ENCODE measurements around the gene AFDN.

The AFDN gene

GRCh38 chr6:167846997-167847606, 20.4 kb downstream of the AFDN start:
- Histone ChIP-seq H3K4me3 (ENCODE audit: low read depth, low read length) (no peak overlapping the region), H3K9ac (ENCODE audit: low read length) (no peak overlapping the region), H3K4me1 (ENCODE audit: control insufficient read depth, insufficient read depth, low read length) (peaks cover 65% of the 10 kb centered on the region), H3K36me3 (ENCODE audit: control insufficient read depth, insufficient read depth, low read length) (no peaks in the 10 kb centered on the region), H3K27ac (ENCODE audit: low read depth, low read length) (peak overlapping the region; percentile 58; the same call in 1 of the 2 replicates), H3K27me3 (ENCODE audit: control insufficient read depth, insufficient read depth, low read length) (no peaks in the 10 kb centered on the region), H3K9me3 (ENCODE audit: control insufficient read depth, insufficient read depth, low read depth, low read length) (no peaks in the 10 kb centered on the region)

DNA sequence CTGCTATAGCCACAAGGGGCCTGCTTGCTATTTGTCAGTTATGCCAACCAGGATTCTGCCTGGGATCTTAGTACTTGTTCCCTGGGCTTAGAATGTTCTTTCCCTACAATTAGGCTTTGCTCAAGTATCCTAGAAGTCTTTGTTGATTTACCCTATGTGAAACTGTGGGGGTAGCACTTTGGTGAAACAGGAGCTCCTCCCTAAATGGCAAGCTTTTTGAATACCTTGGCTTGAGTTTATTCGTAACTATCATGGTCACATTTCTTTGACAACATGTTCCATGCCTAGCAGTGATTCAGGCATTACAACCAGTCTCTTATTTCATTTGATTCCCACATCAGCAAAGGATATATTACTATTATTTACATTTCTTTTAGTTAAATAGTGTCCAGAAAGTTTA, 21.2 kb downstream of the AFDN start:
- no peak overlapping the region for H3K9ac ChIP-seq (ENCODE audit: low read length)
- no peaks in the 10 kb centered on the region for H3K36me3 ChIP-seq (ENCODE audit: control insufficient read depth, insufficient read depth, low read length)
- peak overlapping the region; percentile 58; the same call in 1 of the 2 replicates for H3K27ac ChIP-seq (ENCODE audit: low read depth, low read length)
- H3K4me1 ChIP-seq (ENCODE audit: control insufficient read depth, insufficient read depth, low read length) = peaks cover 57% of the 10 kb centered on the region
- H3K9me3 ChIP-seq (ENCODE audit: control insufficient read depth, insufficient read depth, low read depth, low read length) = no peaks in the 10 kb centered on the region
- H3K27me3 ChIP-seq (ENCODE audit: control insufficient read depth, insufficient read depth, low read length) = no peaks in the 10 kb centered on the region
- no peak overlapping the region for H3K4me3 ChIP-seq (ENCODE audit: low read depth, low read length)

DNA sequence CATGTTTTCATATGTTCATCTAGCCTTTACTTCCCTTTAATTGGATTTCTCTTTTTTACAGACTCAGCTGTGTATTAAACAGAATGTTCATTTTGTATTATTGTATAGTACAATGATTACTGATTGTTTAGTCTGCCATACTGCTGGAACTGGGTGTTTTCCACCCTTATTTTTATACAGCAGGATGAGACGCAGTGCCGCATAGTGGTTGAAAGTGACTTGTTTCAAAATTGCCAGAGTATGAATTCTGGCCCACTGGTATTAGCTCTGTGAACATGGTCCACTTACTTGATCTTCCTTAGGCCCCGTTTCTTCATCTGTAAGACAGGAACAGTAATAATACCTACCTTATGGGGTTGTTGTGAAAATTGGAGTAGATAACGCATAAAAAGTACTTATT, 22.1 kb downstream of the AFDN start:
- peaks cover 51% of the 10 kb centered on the region for H3K4me1 ChIP-seq (ENCODE audit: control insufficient read depth, insufficient read depth, low read length)
- no peak overlapping the region for H3K4me3 ChIP-seq (ENCODE audit: low read depth, low read length)
- H3K9me3 ChIP-seq (ENCODE audit: control insufficient read depth, insufficient read depth, low read depth, low read length) = no peaks in the 10 kb centered on the region
- no peak overlapping the region for H3K9ac ChIP-seq (ENCODE audit: low read length)
- H3K27me3 ChIP-seq (ENCODE audit: control insufficient read depth, insufficient read depth, low read length) = no peaks in the 10 kb centered on the region
- no peaks in the 10 kb centered on the region for H3K36me3 ChIP-seq (ENCODE audit: control insufficient read depth, insufficient read depth, low read length)
- peak overlapping the region; percentile 93; the same call in 1 of the 2 replicates for H3K27ac ChIP-seq (ENCODE audit: low read depth, low read length)

DNA sequence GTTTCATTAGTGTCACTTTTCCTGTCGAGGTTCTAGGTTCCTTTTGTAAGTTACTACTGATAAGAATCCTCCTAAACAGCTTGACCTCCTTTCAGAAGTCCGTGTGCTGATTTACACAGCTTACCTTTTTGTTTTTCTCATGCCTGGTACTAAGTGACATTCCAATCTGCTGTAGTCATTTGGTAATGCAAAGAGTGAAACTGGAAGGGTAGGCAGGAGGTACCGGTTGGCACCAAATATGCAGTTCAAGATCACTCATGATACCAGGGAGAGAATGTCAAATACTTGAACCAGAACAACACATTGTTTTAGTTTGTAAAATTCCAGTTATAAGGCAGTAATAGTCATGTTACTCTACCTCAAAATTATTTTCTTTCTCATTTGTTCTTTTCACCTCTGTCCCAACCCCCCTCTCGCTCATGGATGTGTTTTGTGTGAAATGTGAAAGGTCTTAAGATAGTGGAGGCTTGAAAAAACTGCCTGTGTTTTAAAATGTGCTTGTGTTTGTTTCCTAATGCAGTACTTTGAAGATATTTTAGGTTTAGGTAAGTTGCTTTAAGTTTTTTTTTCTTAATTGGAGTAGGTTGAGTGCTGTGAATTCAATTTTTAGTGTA, 23.2 kb downstream of the AFDN start:
- H3K9me3 ChIP-seq (ENCODE audit: control insufficient read depth, insufficient read depth, low read depth, low read length) = no peaks in the 10 kb centered on the region
- peak overlapping the region; percentile 40 for H3K9ac ChIP-seq (ENCODE audit: low read length)
- H3K27me3 ChIP-seq (ENCODE audit: control insufficient read depth, insufficient read depth, low read length) = no peaks in the 10 kb centered on the region
- H3K4me1 ChIP-seq (ENCODE audit: control insufficient read depth, insufficient read depth, low read length) = peaks cover 51% of the 10 kb centered on the region
- H3K27ac ChIP-seq (ENCODE audit: low read depth, low read length) = peak overlapping the region; percentile 93
- H3K36me3 ChIP-seq (ENCODE audit: control insufficient read depth, insufficient read depth, low read length) = no peaks in the 10 kb centered on the region
- H3K4me3 ChIP-seq (ENCODE audit: low read depth, low read length) = peak overlapping the region; percentile 7; the same call in 1 of the 2 replicates

DNA sequence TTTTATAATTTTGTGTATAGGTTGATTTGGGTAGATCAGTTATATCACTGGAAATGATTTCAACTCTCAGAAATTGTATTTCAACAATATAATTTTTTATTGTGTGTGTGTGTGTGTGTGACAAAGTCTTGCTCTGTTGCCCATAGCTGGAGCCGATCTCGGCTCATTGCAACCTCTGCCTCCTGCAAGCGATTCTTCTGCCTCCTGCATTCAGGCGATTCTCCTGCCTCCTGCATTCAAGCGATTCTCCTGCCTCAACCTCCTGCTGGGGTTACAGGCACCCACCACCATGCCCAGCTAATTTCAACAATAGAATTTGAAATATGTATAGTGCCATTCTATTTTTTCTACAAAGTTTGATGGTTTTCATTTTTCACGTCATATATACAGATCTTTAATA, 24.1 kb downstream of the AFDN start:
- H3K27ac ChIP-seq (ENCODE audit: low read depth, low read length) = peak overlapping the region; percentile 93
- no peak overlapping the region for H3K4me3 ChIP-seq (ENCODE audit: low read depth, low read length)
- no peaks in the 10 kb centered on the region for H3K36me3 ChIP-seq (ENCODE audit: control insufficient read depth, insufficient read depth, low read length)
- no peaks in the 10 kb centered on the region for H3K27me3 ChIP-seq (ENCODE audit: control insufficient read depth, insufficient read depth, low read length)
- H3K9me3 ChIP-seq (ENCODE audit: control insufficient read depth, insufficient read depth, low read depth, low read length) = no peaks in the 10 kb centered on the region
- H3K4me1 ChIP-seq (ENCODE audit: control insufficient read depth, insufficient read depth, low read length) = peaks cover 56% of the 10 kb centered on the region
- no peak overlapping the region for H3K9ac ChIP-seq (ENCODE audit: low read length)

GRCh38 chr6:167851370-167851952, 24.8 kb downstream of the AFDN start:
- no peak overlapping the region for H3K9ac ChIP-seq (ENCODE audit: low read length)
- peak overlapping the region; percentile 28; the same call in 1 of the 2 replicates for H3K27ac ChIP-seq (ENCODE audit: low read depth, low read length)

GRCh38 chr6:167855825-167856425, 29.2 kb downstream of the AFDN start:
- Histone ChIP-seq H3K36me3 (ENCODE audit: control insufficient read depth, insufficient read depth, low read length) (no peaks in the 10 kb centered on the region), H3K27ac (ENCODE audit: low read depth, low read length) (0 out of 2 replicates have a peak overlapping the region, but pooled peaks have one; percentile 39), H3K9ac (ENCODE audit: low read length) (no peak overlapping the region), H3K4me1 (ENCODE audit: control insufficient read depth, insufficient read depth, low read length) (peaks cover 56% of the 10 kb centered on the region), H3K4me3 (ENCODE audit: low read depth, low read length) (no peak overlapping the region), H3K9me3 (ENCODE audit: control insufficient read depth, insufficient read depth, low read depth, low read length) (no peaks in the 10 kb centered on the region), H3K27me3 (ENCODE audit: control insufficient read depth, insufficient read depth, low read length) (no peaks in the 10 kb centered on the region)

More at GRCh38 chr6:167851370-167851952, 24.8 kb downstream of the AFDN start:
- no peaks in the 10 kb centered on the region for H3K9me3 ChIP-seq (ENCODE audit: control insufficient read depth, insufficient read depth, low read depth, low read length)
- H3K4me1 ChIP-seq (ENCODE audit: control insufficient read depth, insufficient read depth, low read length) = peaks cover 57% of the 10 kb centered on the region
- no peaks in the 10 kb centered on the region for H3K27me3 ChIP-seq (ENCODE audit: control insufficient read depth, insufficient read depth, low read length)
- no peak overlapping the region for H3K4me3 ChIP-seq (ENCODE audit: low read depth, low read length)
- H3K36me3 ChIP-seq (ENCODE audit: control insufficient read depth, insufficient read depth, low read length) = no peaks in the 10 kb centered on the region

- no peaks in the 10 kb centered on the region for H3K9me3 ChIP-seq (ENCODE audit: control insufficient read depth, insufficient read depth, low read depth, low read length)
- peaks cover 56% of the 10 kb centered on the region for H3K4me1 ChIP-seq (ENCODE audit: control insufficient read depth, insufficient read depth, low read length)
- H3K4me3 ChIP-seq (ENCODE audit: low read depth, low read length) = no peak overlapping the region
- H3K36me3 ChIP-seq (ENCODE audit: control insufficient read depth, insufficient read depth, low read length) = no peaks in the 10 kb centered on the region
- H3K27me3 ChIP-seq (ENCODE audit: control insufficient read depth, insufficient read depth, low read length) = no peaks in the 10 kb centered on the region
- H3K27ac ChIP-seq (ENCODE audit: low read depth, low read length) = no peak overlapping the region
- no peak overlapping the region for H3K9ac ChIP-seq (ENCODE audit: low read length)
Measured at GRCh38 chr6:167856474-167856873, 29.8 kb downstream of the AFDN start.

DNA sequence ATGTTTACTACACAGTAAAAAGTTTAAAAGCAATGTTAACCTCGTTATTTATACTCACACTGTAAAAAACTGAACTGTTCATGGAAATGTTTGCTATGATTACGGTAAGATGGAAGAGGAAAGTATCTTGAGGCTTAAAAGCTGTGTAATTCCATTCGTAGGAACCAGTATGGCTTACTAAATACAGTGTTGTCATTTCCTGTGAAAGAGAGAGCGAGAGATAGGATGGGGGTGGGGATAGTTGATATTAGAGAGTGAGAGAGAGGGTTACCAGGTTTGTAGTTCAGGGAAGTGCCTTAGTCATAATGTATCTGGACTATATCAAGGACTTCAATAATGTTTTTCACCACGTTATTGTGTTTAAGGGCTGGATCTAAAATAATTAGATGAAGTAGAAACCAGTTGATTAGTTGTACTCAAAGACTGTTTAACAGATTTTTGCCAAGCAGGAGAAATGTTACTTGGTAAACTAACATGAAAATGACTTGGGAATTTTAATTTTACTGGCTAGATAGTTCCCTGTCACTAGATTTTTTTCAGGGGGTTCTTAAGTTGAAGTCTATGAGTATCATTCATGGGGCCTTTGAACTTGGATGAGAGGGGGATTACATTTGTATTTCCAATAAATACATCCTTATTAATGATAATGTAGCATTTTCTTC, 30.4 kb downstream of the AFDN start:
- Histone ChIP-seq H3K9me3 (ENCODE audit: control insufficient read depth, insufficient read depth, low read depth, low read length) (no peaks in the 10 kb centered on the region), H3K4me3 (ENCODE audit: low read depth, low read length) (peak overlapping the region; percentile 34; the same call in 1 of the 2 replicates), H3K36me3 (ENCODE audit: control insufficient read depth, insufficient read depth, low read length) (no peaks in the 10 kb centered on the region), H3K9ac (ENCODE audit: low read length) (peak overlapping the region; percentile 21), H3K27me3 (ENCODE audit: control insufficient read depth, insufficient read depth, low read length) (no peaks in the 10 kb centered on the region), H3K4me1 (ENCODE audit: control insufficient read depth, insufficient read depth, low read length) (peaks cover 62% of the 10 kb centered on the region), H3K27ac (ENCODE audit: low read depth, low read length) (peak overlapping the region; percentile 39; the same call in 1 of the 2 replicates)

DNA sequence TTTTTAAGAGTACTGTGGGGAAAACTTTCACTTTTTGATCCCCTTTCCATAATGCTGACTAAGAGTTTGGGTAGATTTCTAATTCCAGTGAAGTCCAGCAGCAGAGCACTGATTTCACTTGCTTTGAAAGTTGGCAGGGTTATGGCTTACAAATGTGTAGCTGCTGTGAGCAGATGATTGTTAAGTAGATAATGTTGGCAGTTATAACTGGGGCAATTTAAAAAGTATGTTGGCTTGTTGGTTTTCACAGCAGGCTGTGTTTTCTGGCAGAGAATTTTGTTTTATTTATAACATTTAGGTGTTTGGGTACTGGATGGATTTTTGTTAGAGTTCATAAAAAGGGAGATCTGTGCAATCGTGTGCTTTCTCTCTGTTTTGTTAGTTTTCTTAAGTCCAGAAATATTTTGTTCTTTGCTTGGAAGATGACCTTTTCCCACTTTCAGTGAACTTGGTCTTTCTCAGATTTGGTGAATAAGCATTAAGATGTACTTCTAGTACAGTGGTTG, 31.4 kb downstream of the AFDN start:
- Histone ChIP-seq H3K27me3 (ENCODE audit: control insufficient read depth, insufficient read depth, low read length) (no peaks in the 10 kb centered on the region), H3K9me3 (ENCODE audit: control insufficient read depth, insufficient read depth, low read depth, low read length) (no peaks in the 10 kb centered on the region), H3K4me3 (ENCODE audit: low read depth, low read length) (no peak overlapping the region), H3K27ac (ENCODE audit: low read depth, low read length) (peak overlapping the region; percentile 70; the same call in 1 of the 2 replicates), H3K9ac (ENCODE audit: low read length) (no peak overlapping the region), H3K36me3 (ENCODE audit: control insufficient read depth, insufficient read depth, low read length) (no peaks in the 10 kb centered on the region), H3K4me1 (ENCODE audit: control insufficient read depth, insufficient read depth, low read length) (peaks cover 62% of the 10 kb centered on the region)
